ENCODE results near the gene SOS2.

- TF ChIP-seq, protein P1, sequence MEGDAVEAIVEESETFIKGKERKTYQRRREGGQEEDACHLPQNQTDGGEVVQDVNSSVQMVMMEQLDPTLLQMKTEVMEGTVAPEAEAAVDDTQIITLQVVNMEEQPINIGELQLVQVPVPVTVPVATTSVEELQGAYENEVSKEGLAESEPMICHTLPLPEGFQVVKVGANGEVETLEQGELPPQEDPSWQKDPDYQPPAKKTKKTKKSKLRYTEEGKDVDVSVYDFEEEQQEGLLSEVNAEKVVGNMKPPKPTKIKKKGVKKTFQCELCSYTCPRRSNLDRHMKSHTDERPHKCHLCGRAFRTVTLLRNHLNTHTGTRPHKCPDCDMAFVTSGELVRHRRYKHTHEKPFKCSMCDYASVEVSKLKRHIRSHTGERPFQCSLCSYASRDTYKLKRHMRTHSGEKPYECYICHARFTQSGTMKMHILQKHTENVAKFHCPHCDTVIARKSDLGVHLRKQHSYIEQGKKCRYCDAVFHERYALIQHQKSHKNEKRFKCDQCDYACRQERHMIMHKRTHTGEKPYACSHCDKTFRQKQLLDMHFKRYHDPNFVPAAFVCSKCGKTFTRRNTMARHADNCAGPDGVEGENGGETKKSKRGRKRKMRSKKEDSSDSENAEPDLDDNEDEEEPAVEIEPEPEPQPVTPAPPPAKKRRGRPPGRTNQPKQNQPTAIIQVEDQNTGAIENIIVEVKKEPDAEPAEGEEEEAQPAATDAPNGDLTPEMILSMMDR (IDR thresholded peaks at IDR 0.05; ENCODE audit: low read length): no peak
- TF ChIP-seq EZH2 (optimal IDR thresholded peaks at IDR 0.05; ENCODE audit: low read depth, low read length): no peak
- no peak for TF ChIP-seq EZH2phosphoT487 (IDR thresholded peaks at IDR 0.05; ENCODE audit: low read length)
These were observed 57.5 kb downstream of the SOS2 start for GRCh38 chr14:50173891-50174290.

All from MM.1S (cell line).